ENCODE data around the gene C20orf144.

DNA sequence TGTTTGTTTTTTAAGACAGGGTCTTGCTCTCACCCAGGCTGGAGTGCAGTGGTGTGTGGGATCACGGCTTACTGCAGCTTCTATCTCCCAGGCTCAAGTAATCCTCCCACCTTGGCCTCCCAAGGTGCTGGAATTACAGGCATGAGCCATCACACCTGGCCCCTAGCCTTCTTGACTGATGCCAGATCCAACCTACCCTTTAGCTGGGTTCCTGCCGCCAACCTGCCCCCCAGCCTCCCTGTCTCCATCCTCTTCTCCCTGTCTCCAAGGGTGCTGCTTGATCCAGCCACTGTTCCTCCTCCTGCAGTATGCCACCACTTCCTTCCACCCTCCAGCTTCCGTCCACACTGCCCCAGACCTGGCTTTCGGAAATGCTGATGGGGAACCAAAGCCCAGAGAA is 3.2 kb upstream of the C20orf144 start:
- TF ChIP-seq POLR2AphosphoS5 (IDR thresholded peaks at IDR 0.05) = no peak
- TF ChIP-seq, protein P1, sequence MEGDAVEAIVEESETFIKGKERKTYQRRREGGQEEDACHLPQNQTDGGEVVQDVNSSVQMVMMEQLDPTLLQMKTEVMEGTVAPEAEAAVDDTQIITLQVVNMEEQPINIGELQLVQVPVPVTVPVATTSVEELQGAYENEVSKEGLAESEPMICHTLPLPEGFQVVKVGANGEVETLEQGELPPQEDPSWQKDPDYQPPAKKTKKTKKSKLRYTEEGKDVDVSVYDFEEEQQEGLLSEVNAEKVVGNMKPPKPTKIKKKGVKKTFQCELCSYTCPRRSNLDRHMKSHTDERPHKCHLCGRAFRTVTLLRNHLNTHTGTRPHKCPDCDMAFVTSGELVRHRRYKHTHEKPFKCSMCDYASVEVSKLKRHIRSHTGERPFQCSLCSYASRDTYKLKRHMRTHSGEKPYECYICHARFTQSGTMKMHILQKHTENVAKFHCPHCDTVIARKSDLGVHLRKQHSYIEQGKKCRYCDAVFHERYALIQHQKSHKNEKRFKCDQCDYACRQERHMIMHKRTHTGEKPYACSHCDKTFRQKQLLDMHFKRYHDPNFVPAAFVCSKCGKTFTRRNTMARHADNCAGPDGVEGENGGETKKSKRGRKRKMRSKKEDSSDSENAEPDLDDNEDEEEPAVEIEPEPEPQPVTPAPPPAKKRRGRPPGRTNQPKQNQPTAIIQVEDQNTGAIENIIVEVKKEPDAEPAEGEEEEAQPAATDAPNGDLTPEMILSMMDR (IDR thresholded peaks at IDR 0.05) = no peak
